Measurements from ENCODE around the gene PLEKHA1. TPM values are rescaled to one million over a fixed set of nuclear protein-coding genes. Genes with fewer than 3 reads are reported as not detected.

The PLEKHA1 gene
- total and polyA plus RNA-seq, 2 donors (not counting 3 experiments of a cell fraction or from before 2014, with no cell fraction given): 21.6 to 58.8 TPM

DNA sequence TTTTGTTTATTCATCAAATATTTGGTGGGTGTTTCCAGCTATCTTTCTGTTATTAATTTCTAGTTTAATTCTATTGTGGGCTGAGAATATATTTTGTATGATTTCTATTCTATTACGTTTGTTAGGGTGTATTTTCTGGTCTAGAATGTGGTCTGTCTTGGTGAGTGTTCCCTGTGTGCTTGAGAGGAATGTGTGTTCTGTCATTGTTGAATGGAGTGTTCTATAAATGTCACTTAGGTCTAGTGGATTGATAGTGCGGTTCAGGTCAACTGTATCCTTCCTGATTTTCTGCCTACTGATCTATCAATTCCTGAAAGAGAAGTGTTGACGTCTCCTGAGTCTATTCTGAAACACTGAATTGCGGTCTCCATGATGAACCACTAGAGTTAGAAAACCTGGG, 95.3 kb downstream of the PLEKHA1 start:
- intact Hi-C loops (cut with micrococcal nuclease): loop anchor here (10.0 kb wide), 1 partner anchor 1945 kb away; the partner anchor contains the start of gene OAT
- H3K9ac ChIP-seq (replicated peaks; ENCODE audit: extremely low read depth, insufficient read depth, low read length): no peak overlapping the region
- no peak for DNase-seq (ENCODE audit: low read depth, low spot score)
- H3K4me1 ChIP-seq (ENCODE audit: control insufficient read depth, extremely low read depth, insufficient read depth, low read length): peaks cover 34% of the 10 kb centered on the region
- CTCF ChIA-PET: interaction anchor here (1.0 to 1.7 kb wide), 8 partner anchors 9 to 190 kb away, joined by 3 to 19 read pairs (median 4); no protein-coding TSS in a partner anchor
- H3K9me3 ChIP-seq (replicated peaks; ENCODE audit: control insufficient read depth, insufficient read depth, low read length): no peaks in the 10 kb centered on the region
- POLR2A ChIA-PET: no interaction called here
- H3K4me3 ChIP-seq (replicated peaks in 1 of 3; ENCODE audit: insufficient read depth in 1 of 3, low read depth in 1 of 3, low read length in 3 of 3): no peak overlapping the region
- FAIRE-seq: no peak
- BruUV-seq (replicated peaks): no TSS peak
- no peaks in the 10 kb centered on the region for H4K20me1 ChIP-seq (replicated peaks; ENCODE audit: control insufficient read depth, extremely low read depth, insufficient read depth, low read length)
- H3K27me3 ChIP-seq (ENCODE audit: control insufficient read depth in 2 of 2, insufficient read depth in 2 of 2, low read length in 2 of 2): no peaks in the 10 kb centered on the region
- H3K4me2 ChIP-seq (ENCODE audit: insufficient read depth, low read length): no peak overlapping the region
- dilution Hi-C loops (cut with MboI; ENCODE audit: extremely low pct_ligation_motif_present, low sequenced_read_pairs): no loop called here
- peaks cover 12% of the 10 kb centered on the region for H3K79me2 ChIP-seq (ENCODE audit: control insufficient read depth, insufficient read depth, low read length)
- H2AFZ ChIP-seq (ENCODE audit: low read depth, low read length): no peak overlapping the region
- TF ChIP-seq FOS (IDR thresholded peaks at IDR 0.05; ENCODE audit: borderline replicate concordance, insufficient read depth, low read length) (no peak), GATA2 (IDR thresholded peaks at IDR 0.05; ENCODE audit: insufficient read depth, insufficient read length, low read depth, low read length) (no peak), MYC (IDR thresholded peaks at IDR 0.05; ENCODE audit: low read depth, low read length) (no peak), POLR2A (IDR thresholded peaks at IDR 0.05; ENCODE audit: low read depth, low read length) (no peak), POLR2AphosphoS5 (IDR thresholded peaks at IDR 0.05; ENCODE audit: insufficient read depth, low read depth, low read length) (no peak), EZH2 (IDR thresholded peaks at IDR 0.05; ENCODE audit: borderline replicate concordance, low read depth, low read length, severe bottlenecking) (no peak), JUN (IDR thresholded peaks at IDR 0.05; ENCODE audit: borderline replicate concordance, insufficient read depth, insufficient read length, low read depth) (no peak), MAX (IDR thresholded peaks at IDR 0.05; ENCODE audit: insufficient read depth, insufficient read length) (no peak)
- TF ChIP-seq, protein P1, sequence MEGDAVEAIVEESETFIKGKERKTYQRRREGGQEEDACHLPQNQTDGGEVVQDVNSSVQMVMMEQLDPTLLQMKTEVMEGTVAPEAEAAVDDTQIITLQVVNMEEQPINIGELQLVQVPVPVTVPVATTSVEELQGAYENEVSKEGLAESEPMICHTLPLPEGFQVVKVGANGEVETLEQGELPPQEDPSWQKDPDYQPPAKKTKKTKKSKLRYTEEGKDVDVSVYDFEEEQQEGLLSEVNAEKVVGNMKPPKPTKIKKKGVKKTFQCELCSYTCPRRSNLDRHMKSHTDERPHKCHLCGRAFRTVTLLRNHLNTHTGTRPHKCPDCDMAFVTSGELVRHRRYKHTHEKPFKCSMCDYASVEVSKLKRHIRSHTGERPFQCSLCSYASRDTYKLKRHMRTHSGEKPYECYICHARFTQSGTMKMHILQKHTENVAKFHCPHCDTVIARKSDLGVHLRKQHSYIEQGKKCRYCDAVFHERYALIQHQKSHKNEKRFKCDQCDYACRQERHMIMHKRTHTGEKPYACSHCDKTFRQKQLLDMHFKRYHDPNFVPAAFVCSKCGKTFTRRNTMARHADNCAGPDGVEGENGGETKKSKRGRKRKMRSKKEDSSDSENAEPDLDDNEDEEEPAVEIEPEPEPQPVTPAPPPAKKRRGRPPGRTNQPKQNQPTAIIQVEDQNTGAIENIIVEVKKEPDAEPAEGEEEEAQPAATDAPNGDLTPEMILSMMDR (IDR thresholded peaks at IDR 0.05; ENCODE audit: extremely low read depth in 1 of 2, insufficient read depth in 1 of 2, low read depth in 1 of 2, low read length in 2 of 2): no peak
- no peaks in the 10 kb centered on the region for H3K36me3 ChIP-seq (ENCODE audit: control insufficient read depth in 2 of 2, extremely low read depth in 1 of 2, insufficient read depth in 2 of 2, low read length in 2 of 2)
- H3K27ac ChIP-seq (ENCODE audit: insufficient read depth, low read depth, low read length): no peak overlapping the region
- H3K9me1 ChIP-seq (replicated peaks; ENCODE audit: control insufficient read depth, extremely low read depth, insufficient read depth, low read length): no peaks in the 10 kb centered on the region
